Astrocyte (in vitro differentiated cells and primary cell): ENCODE measurements around the gene MYO3B. TPM values are rescaled to one million over a fixed set of nuclear protein-coding genes. Genes with fewer than 3 reads are reported as not detected.
A peak's percentile ranks its signal among the peaks of the same experiment; 100 is the strongest.

Source experiments
- DNase-seq: peaks from one replicate; pipeline ENCODE4 v3.0.0-alpha.2; 2010; ENCODE audit warnings: low read depth
- FAIRE-seq: peaks from 2 replicates; lab custom pipeline; 2011; peaks lifted over from hg19 to GRCh38; lab: Jason Lieb, UNC
- H2AFZ ChIP-seq: 2 replicates; pipeline ENCODE4 v1.6.0; 2012; ENCODE audit warnings: low read depth, low read length, inconsistent platforms
- H3K27ac ChIP-seq: 2 replicates; pipeline ENCODE4 v1.5.1; 2011; ENCODE audit warnings: low read depth, low read length, inconsistent platforms
- H3K27me3 ChIP-seq: 2 replicates; pipeline ENCODE4 v1.6.0; 2011; ENCODE audit warnings: low read length, inconsistent platforms; ENCODE audit not compliant: insufficient read depth
- H3K36me3 ChIP-seq: 2 replicates; pipeline ENCODE4 v1.5.1; 2011; ENCODE audit warnings: low read length, inconsistent platforms; ENCODE audit not compliant: insufficient read depth
- H3K4me1 ChIP-seq: 2 replicates; pipeline ENCODE4 v1.5.1; 2011; ENCODE audit warnings: low read length, inconsistent platforms; ENCODE audit not compliant: insufficient read depth
- H3K4me2 ChIP-seq: 2 replicates; pipeline ENCODE4 v1.6.0; 2012; ENCODE audit warnings: low read length, inconsistent platforms
- H3K4me3 ChIP-seq: 2 replicates; pipeline ENCODE4 v1.5.1; 2011; ENCODE audit warnings: low read depth, mild to moderate bottlenecking, low read length, inconsistent platforms; ENCODE audit not compliant: insufficient read depth
- H3K79me2 ChIP-seq: 2 replicates; pipeline ENCODE4 v1.6.0; 2012; ENCODE audit warnings: mild to moderate bottlenecking, low read length, inconsistent platforms; ENCODE audit not compliant: insufficient read depth
- H3K9ac ChIP-seq: 2 replicates; pipeline ENCODE4 v1.6.0; 2012; ENCODE audit warnings: mild to moderate bottlenecking, low read length, inconsistent platforms
- H3K9me3 ChIP-seq: 2 replicates; pipeline ENCODE4 v1.5.1; 2012; ENCODE audit warnings: low read depth, mild to moderate bottlenecking, low read length, inconsistent platforms; ENCODE audit not compliant: insufficient read depth
- H4K20me1 ChIP-seq: 2 replicates; pipeline ENCODE4 v1.6.0; 2012; ENCODE audit warnings: low read length, inconsistent platforms; ENCODE audit not compliant: insufficient read depth
- H3K27ac Mint-ChIP-seq: one replicate; pipeline ENCODE4 v1.8.0; 2021; ENCODE audit warnings: mild to moderate bottlenecking, mixed read lengths; ENCODE audit not compliant: unreplicated experiment
- H3K27me3 Mint-ChIP-seq: one replicate; pipeline ENCODE4 v1.8.0; 2021; ENCODE audit warnings: low read depth, mixed read lengths; ENCODE audit not compliant: unreplicated experiment
- H3K36me3 Mint-ChIP-seq: one replicate; pipeline ENCODE4 v1.8.0; 2021; ENCODE audit warnings: low read depth, mixed read lengths; ENCODE audit not compliant: unreplicated experiment
- H3K4me1 Mint-ChIP-seq: one replicate; pipeline ENCODE4 v1.8.0; 2021; ENCODE audit warnings: low read depth, mixed read lengths; ENCODE audit not compliant: unreplicated experiment
- H3K4me3 Mint-ChIP-seq: one replicate; pipeline ENCODE4 v1.8.0; 2021; ENCODE audit warnings: mild to moderate bottlenecking, moderate library complexity, mixed read lengths; ENCODE audit not compliant: unreplicated experiment
- H3K9me3 Mint-ChIP-seq: one replicate; pipeline ENCODE4 v1.8.0; 2021; ENCODE audit warnings: mild to moderate bottlenecking, mixed read lengths; ENCODE audit not compliant: unreplicated experiment
- EZH2 ChIP-seq: IDR thresholded peaks from 2 replicates; pipeline ENCODE4 v1.6.1; 2012; ENCODE audit warnings: mild to moderate bottlenecking, low read length, inconsistent platforms; ENCODE audit not compliant: insufficient read depth
- total RNA-seq: library from RNA; stranded (reverse); gene quantifications from 2 replicates; pipeline ENCODE4 v1.2.1, GENCODE V29; 2021
- TF ChIP-seq, protein P1 (sequence below): IDR thresholded peaks from 2 replicates; pipeline ENCODE4 v1.5.1; 2011; ENCODE audit warnings: low read depth, mild to moderate bottlenecking, inconsistent platforms, low read length, moderate library complexity; ENCODE audit not compliant: insufficient read depth

The MYO3B gene
- total RNA-seq, 1 donor from 2014 or later = not detected

DNA sequence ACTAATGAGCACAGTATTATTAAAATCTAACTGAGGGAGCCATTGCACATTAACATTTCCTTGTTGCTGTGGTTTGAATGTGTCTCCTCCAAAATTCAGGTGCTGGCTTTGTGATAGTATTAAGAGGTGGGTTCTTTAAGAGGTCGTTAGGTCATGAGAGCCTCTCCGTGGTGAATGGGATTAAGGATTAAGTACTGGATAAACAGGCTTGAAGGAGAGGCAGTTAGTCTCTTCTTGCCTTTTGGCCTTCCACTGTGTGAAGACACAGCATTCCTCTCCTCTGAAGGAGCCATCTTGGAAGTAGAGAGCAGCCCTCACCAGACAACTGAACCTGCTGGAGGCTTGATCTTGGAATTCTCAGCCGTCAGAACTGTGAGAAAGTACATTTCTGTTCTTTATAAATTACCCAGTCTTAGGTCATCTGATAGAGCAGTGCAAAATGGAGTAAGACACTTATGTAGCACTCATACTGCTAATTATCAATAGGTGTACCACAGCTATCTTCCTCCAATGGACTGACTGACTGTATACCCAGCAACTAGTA is 182.7 kb downstream of the MYO3B start:
- no peak overlapping the region for H3K4me3 ChIP-seq
- no peaks in the 10 kb centered on the region for H3K79me2 ChIP-seq
- H3K9me3 ChIP-seq = no peaks in the 10 kb centered on the region
- TF ChIP-seq, protein P1, sequence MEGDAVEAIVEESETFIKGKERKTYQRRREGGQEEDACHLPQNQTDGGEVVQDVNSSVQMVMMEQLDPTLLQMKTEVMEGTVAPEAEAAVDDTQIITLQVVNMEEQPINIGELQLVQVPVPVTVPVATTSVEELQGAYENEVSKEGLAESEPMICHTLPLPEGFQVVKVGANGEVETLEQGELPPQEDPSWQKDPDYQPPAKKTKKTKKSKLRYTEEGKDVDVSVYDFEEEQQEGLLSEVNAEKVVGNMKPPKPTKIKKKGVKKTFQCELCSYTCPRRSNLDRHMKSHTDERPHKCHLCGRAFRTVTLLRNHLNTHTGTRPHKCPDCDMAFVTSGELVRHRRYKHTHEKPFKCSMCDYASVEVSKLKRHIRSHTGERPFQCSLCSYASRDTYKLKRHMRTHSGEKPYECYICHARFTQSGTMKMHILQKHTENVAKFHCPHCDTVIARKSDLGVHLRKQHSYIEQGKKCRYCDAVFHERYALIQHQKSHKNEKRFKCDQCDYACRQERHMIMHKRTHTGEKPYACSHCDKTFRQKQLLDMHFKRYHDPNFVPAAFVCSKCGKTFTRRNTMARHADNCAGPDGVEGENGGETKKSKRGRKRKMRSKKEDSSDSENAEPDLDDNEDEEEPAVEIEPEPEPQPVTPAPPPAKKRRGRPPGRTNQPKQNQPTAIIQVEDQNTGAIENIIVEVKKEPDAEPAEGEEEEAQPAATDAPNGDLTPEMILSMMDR = no peak
- TF ChIP-seq EZH2 = no peak
- peaks cover 13% of the 10 kb centered on the region for H3K4me1 Mint-ChIP-seq
- H3K27me3 Mint-ChIP-seq = peaks cover 7% of the 10 kb centered on the region
- no peak overlapping the region for H3K9ac ChIP-seq
- no peaks in the 10 kb centered on the region for H3K9me3 Mint-ChIP-seq
- H3K27ac Mint-ChIP-seq = no peak overlapping the region
- no peak overlapping the region for H3K27ac ChIP-seq
- DNase-seq (no peak), FAIRE-seq (no peak)
- H3K27me3 ChIP-seq = peaks cover 45% of the 10 kb centered on the region
- no peaks in the 10 kb centered on the region for H3K4me1 ChIP-seq
- no peak overlapping the region for H3K4me2 ChIP-seq
- no peaks in the 10 kb centered on the region for H3K36me3 Mint-ChIP-seq
- no peaks in the 10 kb centered on the region for H4K20me1 ChIP-seq
- no peak overlapping the region for H3K4me3 Mint-ChIP-seq
- no peak overlapping the region for H2AFZ ChIP-seq
- no peaks in the 10 kb centered on the region for H3K36me3 ChIP-seq

DNA sequence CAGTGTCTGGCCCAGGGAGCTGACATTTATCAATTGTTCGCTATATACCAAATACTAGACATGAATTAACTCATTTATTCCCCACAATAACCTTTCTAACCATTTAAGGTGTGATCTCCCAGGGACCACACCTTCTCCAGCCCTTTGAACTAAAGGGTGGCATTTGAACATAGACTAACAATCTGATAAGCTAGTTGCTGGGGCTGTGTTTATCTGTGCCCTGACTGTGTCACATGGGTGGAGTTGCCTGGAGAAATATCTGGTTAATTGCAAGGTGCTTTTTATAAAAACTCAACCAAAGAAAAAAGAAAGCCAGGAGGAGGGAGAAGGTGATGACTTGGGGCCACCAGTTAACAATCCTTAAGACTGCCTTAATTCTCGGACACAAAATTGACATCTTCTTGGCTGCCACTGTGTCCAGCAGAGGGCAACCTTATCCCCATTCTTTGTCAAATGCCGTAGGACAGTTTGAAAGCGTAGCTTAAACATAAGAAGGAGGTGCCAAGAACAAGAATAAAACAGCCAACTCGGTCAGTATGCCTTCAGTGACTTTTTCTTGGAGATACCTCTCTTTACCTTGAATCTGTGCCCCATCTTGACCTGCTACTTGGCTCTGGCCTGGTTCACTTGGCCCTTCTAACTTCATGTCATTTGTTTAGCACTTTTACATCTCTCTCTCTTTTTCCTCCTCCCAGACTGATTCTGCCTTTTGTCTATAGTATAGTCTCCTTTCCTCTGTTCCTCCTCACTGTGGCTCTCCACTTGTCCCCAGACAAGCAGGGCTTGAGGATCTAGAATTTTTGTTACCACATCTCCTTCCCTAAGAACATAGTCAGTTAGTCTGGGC is 183.4 kb downstream of the MYO3B start:
- H4K20me1 ChIP-seq = no peaks in the 10 kb centered on the region
- FAIRE-seq = no peak
- no peak overlapping the region for H3K4me3 ChIP-seq
- no peaks in the 10 kb centered on the region for H3K9me3 ChIP-seq
- Mint-ChIP-seq H3K27ac (peak overlapping the region; percentile 82), H3K27me3 (peaks cover 7% of the 10 kb centered on the region), H3K4me3 (no peak overlapping the region), H3K9me3 (no peaks in the 10 kb centered on the region), H3K4me1 (peaks cover 13% of the 10 kb centered on the region), H3K36me3 (no peaks in the 10 kb centered on the region)
- peak; percentile 20 for DNase-seq
- H3K4me2 ChIP-seq = no peak overlapping the region
- no peaks in the 10 kb centered on the region for H3K79me2 ChIP-seq
- H3K4me1 ChIP-seq = no peaks in the 10 kb centered on the region
- H2AFZ ChIP-seq = no peak overlapping the region
- H3K27me3 ChIP-seq = peaks cover 51% of the 10 kb centered on the region
- TF ChIP-seq, protein P1 = peak; percentile 82
- no peak for TF ChIP-seq EZH2
- no peak overlapping the region for H3K9ac ChIP-seq
- H3K36me3 ChIP-seq = no peaks in the 10 kb centered on the region
- no peak overlapping the region for H3K27ac ChIP-seq
